OCI-LY7 (cell line): ENCODE measurements around the gene XCL1.

ENCODE experiments used
- CTCF ChIP-seq: fragments of 200-600 bp; sonication (generic); conservative IDR thresholded peaks from 2 replicates; pipeline ENCODE4 v1.5.1; 2014; ENCODE audit warnings: mild to moderate bottlenecking, antibody characterized with exemption, low read length, moderate library complexity, mixed read lengths
- EZH2phosphoT487 ChIP-seq: fragments of 200-600 bp; sonication (generic); IDR thresholded peaks from 2 replicates; pipeline ENCODE4 v1.6.1; 2018; ENCODE audit warnings: low read depth, borderline replicate concordance, mild to moderate bottlenecking, mixed run types, antibody characterized with exemption, low read length, moderate library complexity, mixed read lengths

GRCh38 chr1:168591066-168591465, 14.7 kb downstream of the XCL1 start:
- TF ChIP-seq CTCF: no peak
- no peak for TF ChIP-seq EZH2phosphoT487
